Erythroblast (primary cell): ENCODE results near the gene DGKB.

Experiments
- GATA1 ChIP-seq: IDR thresholded peaks from 2 replicates; pipeline ENCODE4 v1.6.1; 2011; ENCODE audit warnings: low read depth, mild to moderate bottlenecking, control low read depth, low read length, moderate library complexity
- POLR2A ChIP-seq: IDR thresholded peaks from 2 replicates; pipeline ENCODE4 v1.6.1; 2011; ENCODE audit warnings: mild to moderate bottlenecking, low read length

DNA sequence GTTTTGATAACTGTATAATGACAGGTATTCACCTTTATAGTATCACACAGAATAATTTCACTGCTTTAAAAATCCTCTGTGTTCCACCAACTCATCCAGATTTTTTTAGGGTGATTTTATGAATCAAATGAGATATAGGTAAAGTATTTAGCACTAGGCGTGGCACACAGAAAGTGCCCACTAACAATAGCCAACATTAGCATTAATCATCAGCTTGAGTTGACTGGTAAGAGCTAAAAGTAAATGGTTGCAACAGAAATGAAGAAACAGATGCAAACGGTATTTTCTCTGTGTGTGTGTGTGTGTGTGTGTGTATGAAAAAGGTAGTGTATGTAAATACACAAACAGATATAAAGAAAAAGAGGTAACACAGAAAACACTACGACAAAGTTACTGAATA is 534.3 kb downstream of the DGKB start:
- no peak for TF ChIP-seq POLR2A
- TF ChIP-seq GATA1, result no peak
